ENCODE measurements around the gene TNXB. TPM values are rescaled to one million over a fixed set of nuclear protein-coding genes. Genes with fewer than 3 reads are reported as not detected.

TNXB gene
- total RNA-seq, 1 experiment from 2014 or later: 2.7 TPM

DNA sequence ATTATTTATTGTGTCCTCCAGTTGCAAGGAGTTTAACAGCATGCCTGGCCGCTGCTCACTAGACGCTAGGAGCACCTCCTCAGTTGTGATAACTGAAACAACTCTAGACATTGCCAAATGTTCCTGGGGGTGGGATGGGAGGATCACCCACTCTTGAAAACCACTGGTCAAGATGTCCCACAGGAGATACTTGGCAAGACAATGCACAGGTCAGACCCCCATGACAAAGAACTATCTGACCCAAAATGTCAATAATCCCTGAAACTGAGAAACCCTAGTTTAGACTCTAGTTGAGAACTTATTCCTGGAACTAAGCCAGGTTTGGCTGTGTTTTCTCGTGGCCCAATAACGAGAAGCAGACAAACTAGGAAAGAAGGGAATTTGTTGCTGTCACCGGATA is 30.5 kb upstream of the TNXB start:
- no TSS peak for BruUV-seq (replicated peaks)
- no peaks in the 10 kb centered on the region for H3K36me3 ChIP-seq (ENCODE audit: control insufficient read depth, insufficient read depth, low read length)
- Mint-ChIP-seq H3K4me1 (ENCODE audit: low read depth, unreplicated experiment) (peaks cover 24% of the 10 kb centered on the region), H3K4me3 (ENCODE audit: unreplicated experiment) (no peak overlapping the region), H3K27me3 (ENCODE audit: insufficient read depth, unreplicated experiment) (no peaks in the 10 kb centered on the region), H3K36me3 (ENCODE audit: insufficient read depth, unreplicated experiment) (peaks cover 16% of the 10 kb centered on the region), H3K9me3 (ENCODE audit: unreplicated experiment) (no peaks in the 10 kb centered on the region), H3K27ac (ENCODE audit: unreplicated experiment) (no peak overlapping the region)
- H3K4me1 ChIP-seq: peaks cover 43% of the 10 kb centered on the region
- intact Hi-C loops (cut with micrococcal nuclease; ENCODE audit: unreplicated experiment): no loop called here
- ChIA-PET POLR2A (no interaction called here), CTCF (no interaction called here)
- no peaks in the 10 kb centered on the region for H3K9me3 ChIP-seq
- no peak for DNase-seq
- no peaks in the 10 kb centered on the region for H3K27me3 ChIP-seq (replicated peaks; ENCODE audit: control insufficient read depth, insufficient read depth, low read length)
- no peak overlapping the region for H3K4me3 ChIP-seq (ENCODE audit: low read depth, low read length)
- TF ChIP-seq CTCF (IDR thresholded peaks at IDR 0.05; ENCODE audit: insufficient read depth in 1 of 2, low read depth in 1 of 2, low read length in 1 of 2, severe bottlenecking in 1 of 2, unreplicated experiment in 1 of 2): no peak

GRCh38 chr6:32137454-32137853 is 28.3 kb upstream of the TNXB start:
- H3K27ac Mint-ChIP-seq (ENCODE audit: unreplicated experiment): no peak overlapping the region
- no peaks in the 10 kb centered on the region for H3K9me3 Mint-ChIP-seq (ENCODE audit: unreplicated experiment)
- intact Hi-C loops (cut with micrococcal nuclease; ENCODE audit: unreplicated experiment): no loop called here
- H3K27me3 Mint-ChIP-seq (ENCODE audit: insufficient read depth, unreplicated experiment): no peaks in the 10 kb centered on the region
- H3K4me3 Mint-ChIP-seq (ENCODE audit: unreplicated experiment): no peak overlapping the region
- Histone ChIP-seq H3K4me1 (peaks cover 25% of the 10 kb centered on the region), H3K27me3 (replicated peaks; ENCODE audit: control insufficient read depth, insufficient read depth, low read length) (no peaks in the 10 kb centered on the region), H3K36me3 (ENCODE audit: control insufficient read depth, insufficient read depth, low read length) (no peaks in the 10 kb centered on the region), H3K4me3 (ENCODE audit: low read depth, low read length) (no peak overlapping the region), H3K9me3 (no peaks in the 10 kb centered on the region)
- ChIA-PET CTCF (no interaction called here), POLR2A (no interaction called here)
- H3K4me1 Mint-ChIP-seq (ENCODE audit: low read depth, unreplicated experiment): peaks cover 24% of the 10 kb centered on the region
- no peak for TF ChIP-seq CTCF (IDR thresholded peaks at IDR 0.05; ENCODE audit: insufficient read depth in 1 of 2, low read depth in 1 of 2, low read length in 1 of 2, severe bottlenecking in 1 of 2, unreplicated experiment in 1 of 2)
- no TSS peak for BruUV-seq (replicated peaks)
- peaks cover 16% of the 10 kb centered on the region for H3K36me3 Mint-ChIP-seq (ENCODE audit: insufficient read depth, unreplicated experiment)
- no peak for DNase-seq

GRCh38 chr6:32133786-32134185 is 24.6 kb upstream of the TNXB start:
- Mint-ChIP-seq H3K9me3 (ENCODE audit: unreplicated experiment) (no peaks in the 10 kb centered on the region), H3K27ac (ENCODE audit: unreplicated experiment) (no peak overlapping the region), H3K36me3 (ENCODE audit: insufficient read depth, unreplicated experiment) (peaks cover 10% of the 10 kb centered on the region), H3K27me3 (ENCODE audit: insufficient read depth, unreplicated experiment) (no peaks in the 10 kb centered on the region), H3K4me3 (ENCODE audit: unreplicated experiment) (no peak overlapping the region), H3K4me1 (ENCODE audit: low read depth, unreplicated experiment) (peaks cover 18% of the 10 kb centered on the region)
- no peak for TF ChIP-seq CTCF (IDR thresholded peaks at IDR 0.05; ENCODE audit: insufficient read depth in 1 of 2, low read depth in 1 of 2, low read length in 1 of 2, severe bottlenecking in 1 of 2, unreplicated experiment in 1 of 2)
- CTCF ChIA-PET: no interaction called here
- intact Hi-C loops (cut with micrococcal nuclease; ENCODE audit: unreplicated experiment): no loop called here
- BruUV-seq (replicated peaks): no TSS peak
- POLR2A ChIA-PET: no interaction called here
- Histone ChIP-seq H3K27me3 (replicated peaks; ENCODE audit: control insufficient read depth, insufficient read depth, low read length) (no peaks in the 10 kb centered on the region), H3K36me3 (ENCODE audit: control insufficient read depth, insufficient read depth, low read length) (no peaks in the 10 kb centered on the region), H3K4me3 (ENCODE audit: low read depth, low read length) (no peak overlapping the region), H3K9me3 (no peaks in the 10 kb centered on the region), H3K4me1 (peaks cover 5% of the 10 kb centered on the region; the same call in 1 of the 2 replicates)
- no peak for DNase-seq

Data from Caco-2 (cell line).